ENCODE measurements around the gene ADAM12. TPM values are rescaled to one million over a fixed set of nuclear protein-coding genes. Genes with fewer than 3 reads are reported as not detected.

Gene ADAM12
- polyA plus RNA-seq, 3 donors, result 0.05 TPM; not detected in 2

- WGBS (ENCODE audit: insufficient coverage), result 83% methylated on average over 7 of the region's 11 CpGs
- DNase-seq, result peak; percentile 27 to 57 (median 35)
- TF ChIP-seq CTCF (IDR thresholded peaks at IDR 0.05), result no peak
- Mint-ChIP-seq H3K36me3 (no peaks in the 10 kb centered on the region), H3K9me3 (peaks cover 0 to 5% (median 0%) of the 10 kb centered on the region in 7 donors), H3K4me3 (no peak overlapping the region), H3K27me3 (ENCODE audit: low read depth in 3 of 3) (peaks cover 12 to 15% (median 13%) of the 10 kb centered on the region in 3 donors), H3K4me1 (no peaks in the 10 kb centered on the region), H3K27ac (peak overlapping the region in 1 of 7 donors; percentile 26)
- no peaks in the 10 kb centered on the region for H3K4me1 ChIP-seq (ENCODE audit: control insufficient read depth in 1 of 2, insufficient read depth in 2 of 2, low read length in 2 of 2)
- no peak overlapping the region for H3K27ac ChIP-seq (ENCODE audit: low read depth in 1 of 2, low read length in 2 of 2)
- H2AFZ ChIP-seq (ENCODE audit: insufficient read depth, low read depth, low read length, poor library complexity, severe bottlenecking), result no peak overlapping the region
- no peak overlapping the region for H3K9ac ChIP-seq (ENCODE audit: insufficient read depth, low read length, poor library complexity, severe bottlenecking)
- H3K27me3 ChIP-seq (ENCODE audit: control insufficient read depth in 2 of 2, insufficient read depth in 2 of 2, low read length in 2 of 2), result peaks cover 0 to 6% of the 10 kb centered on the region in 2 donors
- no peak overlapping the region for H3K4me2 ChIP-seq (replicated peaks; ENCODE audit: extremely low read depth, low read length, poor library complexity, severe bottlenecking)
- no peaks in the 10 kb centered on the region for H3K36me3 ChIP-seq (replicated peaks in 1 of 2; ENCODE audit: control insufficient read depth in 1 of 2, insufficient read depth in 2 of 2, low read length in 2 of 2)
- H3K79me2 ChIP-seq (ENCODE audit: insufficient read depth, low read length), result no peaks in the 10 kb centered on the region
- peaks cover 0 to 7% of the 10 kb centered on the region in 2 donors for H3K9me3 ChIP-seq (replicated peaks in 1 of 2; ENCODE audit: control insufficient read depth in 1 of 2, insufficient read depth in 1 of 2, low read length in 2 of 2)
- no peaks in the 10 kb centered on the region for H4K20me1 ChIP-seq (ENCODE audit: insufficient read depth, low read length)
- H3K4me3 ChIP-seq (replicated peaks in 1 of 3; ENCODE audit: low read depth in 2 of 3, low read length in 3 of 3), result no peak overlapping the region
- intact Hi-C loops (cut with micrococcal nuclease), result no loop called here
These were observed 325.9 kb downstream of the ADAM12 start for GRCh38 chr10:126062131-126063032.

GRCh38 chr10:126061526-126061925, 326.8 kb downstream of the ADAM12 start:
- no peak for TF ChIP-seq CTCF (IDR thresholded peaks at IDR 0.05)
- Histone ChIP-seq H3K4me1 (ENCODE audit: control insufficient read depth in 1 of 2, insufficient read depth in 2 of 2, low read length in 2 of 2) (no peaks in the 10 kb centered on the region), H3K79me2 (ENCODE audit: insufficient read depth, low read length) (no peaks in the 10 kb centered on the region), H3K4me2 (replicated peaks; ENCODE audit: extremely low read depth, low read length, poor library complexity, severe bottlenecking) (no peak overlapping the region), H4K20me1 (ENCODE audit: insufficient read depth, low read length) (no peaks in the 10 kb centered on the region), H3K27me3 (ENCODE audit: control insufficient read depth in 2 of 2, insufficient read depth in 2 of 2, low read length in 2 of 2) (peaks cover 0 to 6% of the 10 kb centered on the region in 2 donors), H3K36me3 (replicated peaks in 1 of 2; ENCODE audit: control insufficient read depth in 1 of 2, insufficient read depth in 2 of 2, low read length in 2 of 2) (no peaks in the 10 kb centered on the region), H3K4me3 (replicated peaks in 1 of 3; ENCODE audit: low read depth in 2 of 3, low read length in 3 of 3) (no peak overlapping the region), H3K27ac (ENCODE audit: low read depth in 1 of 2, low read length in 2 of 2) (no peak overlapping the region), H3K9ac (ENCODE audit: insufficient read depth, low read length, poor library complexity, severe bottlenecking) (no peak overlapping the region), H2AFZ (ENCODE audit: insufficient read depth, low read depth, low read length, poor library complexity, severe bottlenecking) (no peak overlapping the region), H3K9me3 (replicated peaks in 1 of 2; ENCODE audit: control insufficient read depth in 1 of 2, insufficient read depth in 1 of 2, low read length in 2 of 2) (peaks cover 0 to 7% of the 10 kb centered on the region in 2 donors)
- Mint-ChIP-seq H3K27me3 (ENCODE audit: low read depth in 3 of 3) (peaks cover 12 to 13% (median 12%) of the 10 kb centered on the region in 3 donors), H3K4me3 (no peak overlapping the region), H3K9me3 (peaks cover 0 to 5% (median 0%) of the 10 kb centered on the region in 7 donors), H3K27ac (peak overlapping the region in 1 of 7 donors; percentile 18), H3K4me1 (no peaks in the 10 kb centered on the region), H3K36me3 (no peaks in the 10 kb centered on the region)
- DNase-seq, result no peak
- intact Hi-C loops (cut with micrococcal nuclease), result no loop called here
- 88% methylated on average over 3 of the region's 3 CpGs for WGBS (ENCODE audit: insufficient coverage)
